Lung (tissue), 12 donors: ENCODE measurements around the gene ARSG. TPM values are rescaled to one million over a fixed set of nuclear protein-coding genes. Genes with fewer than 3 reads are reported as not detected.

ENCODE experiments used
- ATAC-seq: fragments of 200-7000 bp; cut with Tn5 transposase; one replicate; pipeline ENCODE4 v1.9.1; 2020; ENCODE audit warnings: moderate number of reproducible peaks; ENCODE audit not compliant: insufficient read depth, low FRiP score
- DNase-seq, 3 donors: peaks; one replicate each; pipeline ENCODE4 v3.0.0-alpha.2; 2013 to 2017
- H3K27ac ChIP-seq, 2 donors: one replicate each; pipeline ENCODE4 v1.5.1; 2013; ENCODE audit warnings: mild to moderate bottlenecking in 2 of 2, moderate library complexity in 2 of 2, control low read depth in 1 of 2, inconsistent platforms in 1 of 2, low read depth in 1 of 2, low read length in 1 of 2
- H3K27me3 ChIP-seq, 3 donors: one replicate each; pipeline ENCODE4 v1.5.1; 2013; ENCODE audit warnings: low read length in 2 of 3; ENCODE audit not compliant: control insufficient read depth in 3 of 3, insufficient read depth in 3 of 3
- H3K36me3 ChIP-seq, 4 donors: one replicate each; pipeline ENCODE4 v1.5.1; 2013; ENCODE audit warnings: low read length in 4 of 4, mild to moderate bottlenecking in 1 of 4, moderate library complexity in 1 of 4; ENCODE audit not compliant: control insufficient read depth in 4 of 4, insufficient read depth in 4 of 4
- H3K4me1 ChIP-seq, 5 donors: one replicate each; pipeline ENCODE4 v1.5.1; 2013; ENCODE audit warnings: low read length in 5 of 5, mild to moderate bottlenecking in 2 of 5, moderate library complexity in 1 of 5; ENCODE audit not compliant: control insufficient read depth in 5 of 5, insufficient read depth in 5 of 5
- H3K4me3 ChIP-seq: one replicate; pipeline ENCODE4 v1.5.1; 2013; ENCODE audit warnings: mild to moderate bottlenecking, control low read depth, moderate library complexity
- H3K9ac ChIP-seq, 2 donors: one replicate each; pipeline ENCODE4 v1.5.1; 2013; ENCODE audit warnings: low read length in 2 of 2, control low read depth in 1 of 2; ENCODE audit not compliant: insufficient read depth in 1 of 2
- H3K9me3 ChIP-seq, 4 donors: one replicate each; pipeline ENCODE4 v1.5.1; 2013; ENCODE audit warnings: low read length in 3 of 4, mild to moderate bottlenecking in 1 of 4, moderate library complexity in 1 of 4; ENCODE audit not compliant: control insufficient read depth in 4 of 4, insufficient read depth in 3 of 4
- CTCF ChIP-seq: IDR thresholded peaks from 2 replicates; pipeline ENCODE4 v1.5.1; 2012; ENCODE audit warnings: mild to moderate bottlenecking; ENCODE audit errors: control extremely low read depth, extremely low read depth
- WGBS, 2 donors: extraction: QIAGEN DNeasy Blood & Tissue Kit; methylation state at CpG; one replicate each; pipeline ENCODE4 v1.1.7; 2013; 5-methylcytosine and 5-hydroxymethylcytosine counted together
- polyA plus RNA-seq, 2 donors: library from polyadenylated mRNA; stranded (reverse); fragments of 200-250 nt; gene quantifications; one replicate each; pipeline ENCODE4 v1.2.1, GENCODE V29; 2013
- total RNA-seq, 2 donors: library from RNA; depleted of rRNA in 1 of 2; stranded (reverse); fragments of >200 nt in 1 of 2; gene quantifications; one replicate each; pipeline ENCODE4 v1.2.1, GENCODE V29; 2014 to 2021
- donor health status: control.
- donor health status: control.
- donor health status: Bipolar disorder and iron deficiency.
- donor health status: healthy.
- donor health status: DM: yes; HTN: yes; CAD: no.

ARSG gene
- total and polyA plus RNA-seq, 4 donors: 1.5 to 9.3 (median 4.3) TPM

- 41 to 67% methylated on average over 8 of the region's 8 CpGs for WGBS, 2 donors
- Histone ChIP-seq H3K4me1 (no peaks in the 10 kb centered on the region), H3K36me3 (no peaks in the 10 kb centered on the region), H3K27me3 (no peaks in the 10 kb centered on the region), H3K4me3 (no peak overlapping the region), H3K9ac (no peak overlapping the region), H3K9me3 (no peaks in the 10 kb centered on the region), H3K27ac (no peak overlapping the region)
- ATAC-seq: no peak
- TF ChIP-seq CTCF: no peak
- no peak for DNase-seq
Measured at GRCh38 chr17:68356520-68356919, 65.2 kb downstream of the ARSG start.

- Histone ChIP-seq H3K36me3 (no peaks in the 10 kb centered on the region), H3K27ac (no peak overlapping the region), H3K4me1 (no peaks in the 10 kb centered on the region), H3K9ac (no peak overlapping the region), H3K27me3 (no peaks in the 10 kb centered on the region), H3K4me3 (no peak overlapping the region), H3K9me3 (no peaks in the 10 kb centered on the region)
- WGBS, 2 donors: 79 to 82% methylated on average over 3 of the region's 3 CpGs
- DNase-seq: no peak
- ATAC-seq: no peak
- no peak for TF ChIP-seq CTCF
Measured at GRCh38 chr17:68356949-68357455, 65.7 kb downstream of the ARSG start.

- 92 to 97% methylated on average over 4 of the region's 4 CpGs for WGBS, 2 donors
- TF ChIP-seq CTCF: no peak
Measured at GRCh38 chr17:68357886-68358285, 66.6 kb downstream of the ARSG start.

More at GRCh38 chr17:68357886-68358285, 66.6 kb downstream of the ARSG start:
- H3K9ac ChIP-seq: no peak overlapping the region
- no peaks in the 10 kb centered on the region for H3K36me3 ChIP-seq
- H3K27me3 ChIP-seq: no peaks in the 10 kb centered on the region
- ATAC-seq (no peak), DNase-seq (no peak)
- H3K4me3 ChIP-seq: no peak overlapping the region
- H3K27ac ChIP-seq: no peak overlapping the region
- H3K4me1 ChIP-seq: no peaks in the 10 kb centered on the region
- H3K9me3 ChIP-seq: no peaks in the 10 kb centered on the region
